NCI-H226 (cell line): ENCODE results near the gene C16orf78.

Experiments used
- DNase-seq: peaks from one replicate; pipeline ENCODE4 v3.0.0-alpha.2; 2015

The C16orf78 gene, protein sequence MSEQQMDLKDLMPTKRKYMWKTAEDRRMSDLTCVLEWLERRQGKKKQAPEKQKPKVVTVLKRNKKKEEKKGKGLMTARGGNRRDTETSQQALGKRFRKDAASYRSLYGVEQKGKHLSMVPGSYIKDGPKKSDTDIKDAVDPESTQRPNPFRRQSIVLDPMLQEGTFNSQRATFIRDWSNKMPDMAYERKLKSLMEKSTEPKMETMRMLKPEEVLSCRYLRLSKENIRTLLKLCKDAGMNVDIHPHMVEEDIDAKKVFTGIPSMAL

GRCh38 chr16:49373504-49373903 lies at the start of gene C16orf78:
Gene C16orf78 (plus strand): TSS chr16:49373804. CDS start chr16:49373940, 136 bp downstream.
- no peak for DNase-seq

GRCh38 chr16:49324703-49325102 lies 48.9 kb upstream of the C16orf78 start:
- no peak for DNase-seq

- no peak for DNase-seq
These were observed 46.1 kb upstream of the C16orf78 start for GRCh38 chr16:49327466-49327865.

DNA sequence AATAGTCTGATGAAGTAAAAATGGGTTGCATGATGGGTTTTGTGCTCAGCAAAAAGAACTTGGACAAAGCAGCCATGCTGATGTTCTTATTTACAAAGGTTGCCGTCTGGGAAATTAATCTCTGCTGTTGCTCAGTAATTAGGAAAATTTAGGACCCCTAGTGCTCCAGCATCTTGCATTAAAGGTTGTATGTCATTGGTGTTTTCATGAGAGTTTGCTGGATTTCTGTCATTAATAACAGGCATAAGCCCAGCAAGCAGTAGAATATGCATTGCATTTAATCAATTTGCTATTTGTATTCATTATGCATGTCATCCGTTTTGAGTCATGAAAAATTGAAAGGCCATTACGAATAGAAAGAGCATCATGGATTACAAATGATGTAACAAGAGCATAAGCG lies 45.3 kb upstream of the C16orf78 start:
- no peak for DNase-seq

- no peak for DNase-seq
These were observed 42.9 kb upstream of the C16orf78 start for GRCh38 chr16:49330562-49331201.

- DNase-seq, result no peak
These were observed 40.9 kb upstream of the C16orf78 start for GRCh38 chr16:49332589-49333258.

DNA sequence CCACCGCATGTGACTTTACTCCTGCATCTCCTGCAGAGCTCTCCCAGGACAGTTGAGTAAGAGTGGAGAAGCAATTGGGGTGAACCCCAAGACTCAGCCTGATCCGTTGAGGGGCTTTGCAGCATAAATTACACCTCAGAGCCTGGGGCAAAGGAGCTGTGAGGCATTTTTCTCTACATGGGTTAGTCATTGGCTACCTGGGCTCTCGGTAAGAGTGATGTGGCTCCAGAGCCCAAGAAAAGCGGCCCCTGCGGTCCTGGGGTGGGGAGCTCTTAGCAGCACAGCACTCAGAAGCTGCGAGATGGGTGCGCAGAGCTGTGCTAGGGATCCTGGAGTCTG lies 40.4 kb upstream of the C16orf78 start:
- DNase-seq, result no peak

- DNase-seq, result no peak
These were observed 37.8 kb upstream of the C16orf78 start for GRCh38 chr16:49335828-49336227.

DNA sequence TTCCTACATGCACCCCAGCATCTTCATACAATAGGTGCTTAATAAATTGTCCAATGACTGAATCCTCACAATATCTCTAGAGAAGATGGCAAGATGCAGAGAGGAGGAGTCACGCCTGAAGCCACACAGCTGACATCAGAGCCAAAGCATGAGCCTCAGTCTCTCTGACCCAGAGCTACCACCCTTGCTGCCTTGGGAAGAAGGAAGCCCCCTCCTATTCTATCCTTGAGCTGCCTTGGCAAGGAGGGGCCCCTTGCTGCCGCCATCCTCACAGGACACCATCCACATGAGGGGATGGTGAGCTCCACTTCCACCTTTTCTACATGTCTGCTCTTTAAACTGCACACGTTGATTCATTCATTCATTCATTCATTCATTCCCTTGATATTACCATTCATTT lies 37.0 kb upstream of the C16orf78 start:
- no peak for DNase-seq

DNA sequence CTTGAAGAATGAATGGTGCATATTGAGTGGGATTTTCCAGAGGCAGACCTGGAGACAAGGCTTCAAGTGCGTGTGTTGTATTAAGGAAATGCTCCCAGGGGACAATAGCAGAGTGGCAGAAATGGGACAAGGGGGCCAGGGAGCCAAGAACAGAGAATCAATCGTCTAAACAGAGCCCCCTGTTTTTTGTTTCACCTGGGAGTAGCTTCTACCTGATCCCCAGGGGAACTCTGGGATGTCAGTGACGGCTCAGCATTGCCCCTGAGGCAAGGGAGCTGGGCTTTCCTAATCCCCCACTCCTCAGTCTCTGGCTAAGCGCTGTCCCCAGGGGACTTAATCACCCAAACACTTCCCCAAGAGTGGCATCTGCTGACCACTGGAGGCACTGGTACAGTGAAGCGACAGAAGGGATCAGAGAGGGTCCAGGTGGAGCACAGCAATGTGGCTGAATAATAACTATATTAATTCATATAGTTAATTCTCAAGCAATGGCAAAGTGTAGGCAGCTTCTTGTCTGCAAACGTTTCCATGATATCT lies 35.7 kb upstream of the C16orf78 start:
- no peak for DNase-seq

- no peak for DNase-seq
These were observed 34.9 kb upstream of the C16orf78 start for GRCh38 chr16:49338611-49339265.

DNA sequence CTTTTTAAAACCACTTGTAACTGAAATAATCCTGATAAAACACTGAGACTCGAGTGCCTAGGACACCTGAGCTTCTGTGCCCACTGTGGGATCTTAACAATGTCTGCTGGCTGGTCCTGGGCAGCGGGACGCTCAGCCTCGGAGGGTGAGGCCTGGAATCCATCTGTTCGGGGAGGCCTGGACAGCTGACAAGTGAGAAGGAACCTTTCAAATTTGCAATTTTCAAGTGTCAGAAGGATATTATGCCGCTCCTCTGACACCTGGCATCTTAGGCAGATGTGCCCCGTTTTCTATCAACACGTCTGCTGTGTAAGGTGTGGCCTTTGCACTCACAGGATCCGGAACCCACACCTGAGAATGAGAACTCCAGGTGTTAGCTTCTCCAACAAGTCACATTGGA lies 33.1 kb upstream of the C16orf78 start:
- DNase-seq, result no peak

- DNase-seq, result no peak
These were observed 31.9 kb upstream of the C16orf78 start for GRCh38 chr16:49341706-49342105.

DNA sequence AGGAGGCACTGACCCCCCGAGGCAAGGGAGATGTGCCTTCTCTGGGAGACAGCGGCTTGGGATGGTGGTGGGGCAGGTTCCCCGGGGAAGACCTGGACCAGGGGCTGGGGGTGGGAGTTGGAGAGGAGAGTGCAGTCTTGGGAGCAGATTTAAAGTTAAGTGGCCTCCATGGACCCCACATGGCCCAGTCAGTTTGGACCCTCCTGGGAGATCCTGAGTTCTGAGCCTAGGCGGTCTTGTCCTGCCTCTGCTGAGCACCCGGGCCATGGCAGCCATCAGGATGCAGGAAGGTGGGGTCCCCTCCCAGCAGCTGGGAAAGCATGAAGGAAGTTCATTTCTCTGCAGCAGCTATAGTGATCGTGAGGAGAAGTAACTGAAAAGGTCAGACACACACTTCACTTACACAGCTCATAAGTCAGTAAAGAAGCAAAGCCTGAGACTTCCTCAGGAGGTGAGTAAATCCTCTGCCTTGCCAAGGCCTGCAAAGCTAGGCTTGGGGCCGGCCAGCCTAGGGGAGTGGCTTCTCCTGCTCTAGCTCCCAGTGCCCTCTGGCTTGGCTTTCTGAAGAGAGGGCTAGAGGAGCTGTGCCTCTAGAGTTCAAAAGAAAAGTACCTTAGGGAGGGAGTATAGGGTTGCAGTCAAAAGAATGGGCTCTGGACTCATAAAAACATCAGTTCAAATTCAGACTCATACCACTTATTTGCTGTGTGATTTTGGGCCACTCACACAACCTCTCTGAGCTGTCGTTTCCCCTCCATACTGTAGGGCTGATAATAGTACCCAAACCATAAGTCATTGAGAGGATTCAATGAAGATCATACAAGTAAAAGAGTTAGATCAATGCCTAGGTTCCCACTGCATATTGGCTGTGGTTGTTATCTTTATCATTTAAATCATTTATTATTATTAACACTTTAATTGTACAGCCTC lies 31.0 kb upstream of the C16orf78 start:
- DNase-seq, result no peak

GRCh38 chr16:49343291-49343690 lies 30.3 kb upstream of the C16orf78 start:
- no peak for DNase-seq

DNA sequence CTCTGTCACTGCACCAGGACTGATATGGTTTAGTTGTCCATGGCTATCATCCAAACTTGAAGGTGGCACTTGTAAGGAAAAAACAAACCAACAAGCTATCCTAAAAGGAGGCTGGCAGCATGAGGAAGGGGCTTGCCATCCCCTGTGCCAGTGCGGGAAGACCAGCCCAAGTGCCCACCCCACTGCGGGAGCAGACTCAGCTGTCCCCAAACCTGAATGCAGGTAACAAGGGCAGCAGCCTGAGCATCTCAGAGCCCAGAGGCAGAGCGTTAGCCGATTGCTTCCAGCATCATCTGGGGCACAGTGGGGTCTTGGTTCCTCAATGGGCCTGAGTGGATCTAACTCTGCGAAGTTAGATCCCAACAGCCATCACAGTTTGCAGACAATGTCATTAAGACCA lies 29.2 kb upstream of the C16orf78 start:
- no peak for DNase-seq

GRCh38 chr16:49345829-49346228 lies 27.8 kb upstream of the C16orf78 start:
- DNase-seq, result no peak

GRCh38 chr16:49346459-49346858 lies 27.1 kb upstream of the C16orf78 start:
- no peak for DNase-seq

- no peak for DNase-seq
These were observed 26.1 kb upstream of the C16orf78 start for GRCh38 chr16:49347476-49347875.

- DNase-seq, result no peak
These were observed 25.0 kb upstream of the C16orf78 start for GRCh38 chr16:49348408-49349176.

DNA sequence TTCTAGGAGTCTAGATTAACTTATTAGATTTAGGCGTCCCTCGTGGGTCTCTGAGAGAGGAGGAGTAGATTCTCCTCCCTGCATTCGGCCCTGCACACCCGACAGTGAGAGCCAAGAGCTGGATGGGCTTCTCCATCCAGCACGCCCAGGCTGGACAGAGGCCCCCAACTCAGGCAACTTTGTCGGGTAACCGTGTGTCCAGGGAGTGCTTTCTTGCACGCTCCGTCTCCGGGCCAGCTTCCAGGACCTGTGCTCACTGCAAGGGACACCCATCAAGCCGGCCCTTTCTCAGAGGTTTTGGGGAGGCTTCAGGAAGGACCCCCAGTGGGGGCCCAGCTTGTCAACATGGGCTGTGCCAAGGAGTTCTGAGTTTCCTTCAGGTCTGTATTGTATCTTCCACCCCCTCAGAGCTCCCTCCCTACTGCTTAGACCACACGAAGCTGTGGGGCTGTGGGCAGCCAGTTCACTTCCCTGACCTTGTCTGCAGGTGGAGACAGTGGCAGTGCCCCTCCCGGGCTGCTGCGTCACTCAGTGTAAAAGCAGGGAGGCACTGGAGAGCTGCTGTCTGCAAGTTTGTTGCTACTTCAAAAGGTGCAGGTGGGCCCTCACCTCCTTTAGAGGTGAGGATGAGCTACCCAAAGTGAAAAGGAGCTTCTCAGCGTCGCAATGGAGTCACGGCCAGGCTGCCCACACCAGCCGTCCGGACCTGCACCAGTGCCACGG lies 24.0 kb upstream of the C16orf78 start:
- DNase-seq, result no peak
